Uterus (tissue), 2 donors: ENCODE measurements around the gene UBE2D2.

Experiments used
- CTCF ChIP-seq, 4 experiments: fragments of 200-600 bp in 2 of 4; fragments of 450-650 bp in 2 of 4; sonication (generic) in 2 of 4; IDR thresholded peaks; one replicate each; pipeline ENCODE4 v1.5.1; 2016 to 2019; ENCODE audit warnings: antibody characterized with exemption in 4 of 4, mild to moderate bottlenecking in 2 of 4, moderate library complexity in 1 of 4
- POLR2A ChIP-seq, 2 donors: fragments of 450-650 bp; IDR thresholded peaks; one replicate each; pipeline ENCODE4 v1.6.1; 2016; ENCODE audit warnings: antibody characterized with exemption in 2 of 2, mild to moderate bottlenecking in 1 of 2, moderate library complexity in 1 of 2

- no peak for TF ChIP-seq CTCF (IDR thresholded peaks at IDR 0.05)
- no peak for TF ChIP-seq POLR2A (IDR thresholded peaks at IDR 0.05)
Observed at GRCh38 chr5:139575751-139576150, 14.6 kb downstream of the UBE2D2 start.
